HepG2 (cell line): ENCODE results near the gene TRPV2. TPM values are rescaled to one million over a fixed set of nuclear protein-coding genes. Genes with fewer than 3 reads are reported as not detected.

ENCODE experiments used
- GTF3A ChIP-seq: sonication (generic); formaldehyde crosslinking; conservative IDR thresholded peaks from 2 replicates; pipeline ENCODE4 v1.4.0; 2020; ENCODE audit warnings: mild to moderate bottlenecking, missing genetic modification reagents
- NR2C2 ChIP-seq: sonication (generic); formaldehyde crosslinking; IDR thresholded peaks from 2 replicates; pipeline ENCODE4 v1.4.0; 2020; ENCODE audit warnings: missing genetic modification reagents, mild to moderate bottlenecking, moderate library complexity, borderline replicate concordance
- REXO4 ChIP-seq: sonication (generic); formaldehyde crosslinking; IDR thresholded peaks from 2 replicates; pipeline ENCODE4 v1.8.0; 2022; ENCODE audit warnings: missing genetic modification reagents, mild to moderate bottlenecking, borderline replicate concordance
- SCMH1 ChIP-seq: sonication (generic); formaldehyde crosslinking; IDR thresholded peaks from 2 replicates; pipeline ENCODE4 v1.9.0; 2021; ENCODE audit warnings: missing genetic modification reagents, mild to moderate bottlenecking, borderline replicate concordance
- ZFP36 ChIP-seq: fragments of 150-350 bp; IDR thresholded peaks from 2 replicates; pipeline ENCODE4 v1.6.1; 2018; ENCODE audit warnings: borderline replicate concordance, low read length, low read depth; ENCODE audit not compliant: partially characterized antibody
- ZFYVE20 ChIP-seq: sonication (generic); formaldehyde crosslinking; IDR thresholded peaks from 2 replicates; pipeline ENCODE4 v1.8.0; 2023; ENCODE audit warnings: low read depth, mild to moderate bottlenecking, moderate library complexity, missing genetic modification reagents, borderline replicate concordance
- ZNF549 ChIP-seq: sonication (generic); formaldehyde crosslinking; IDR thresholded peaks from 2 replicates; pipeline ENCODE4 v1.5.0; 2020; ENCODE audit warnings: missing genetic modification reagents
- polyA plus RNA-seq, 8 experiments: library from polyadenylated mRNA; depleted of rRNA in 3 of 8; stranded (reverse) in 7 of 8; unstranded in 1 of 8; fragments of >200 nt; fragmentation: Illumina TruSeq in 4 of 8; extraction: Trizol in 4 of 8; gene quantifications; 2 replicates each; pipeline versions ENCODE4 v1.2.1 to v1.2.3, GENCODE V29; 2011 to 2016; ENCODE audit warnings: low read depth in 4 of 8, missing spikeins in 1 of 8, mixed read lengths in 1 of 8; ENCODE audit not compliant: insufficient read depth in 1 of 8
- total RNA-seq, 5 experiments: library from RNA; depleted of rRNA; stranded (reverse); fragments of >200 nt; fragmentation: Illumina TruSeq; extraction: Trizol; gene quantifications; 2 replicates each; pipeline ENCODE4 v1.2.3, GENCODE V29; 2016; ENCODE audit warnings: low read depth in 1 of 5
- TF ChIP-seq, protein P1 (sequence below): sonication (generic); formaldehyde crosslinking; IDR thresholded peaks from 2 replicates; pipeline ENCODE4 v1.4.0; 2020; ENCODE audit warnings: mild to moderate bottlenecking, missing genetic modification reagents, borderline replicate concordance
- TF ChIP-seq, protein P2 (sequence below): IDR thresholded peaks from 2 replicates; pipeline ENCODE4 v1.4.0; 2020; ENCODE audit warnings: mild to moderate bottlenecking, missing genetic modification reagents
- TF ChIP-seq, protein P3 (sequence below): sonication (generic); formaldehyde crosslinking; IDR thresholded peaks from 2 replicates; pipeline ENCODE4 v1.4.0; 2020; ENCODE audit warnings: missing genetic modification reagents, borderline replicate concordance
- TF ChIP-seq, protein P4 (sequence below): sonication (generic); formaldehyde crosslinking; IDR thresholded peaks from 2 replicates; pipeline ENCODE4 v1.5.0; 2020; ENCODE audit warnings: missing genetic modification reagents

Gene TRPV2
- total and polyA plus RNA-seq, 2 of the 13 experiments (the other 11 are each of a cell fraction or from before 2014, with no cell fraction given): 13.6 to 21.3 TPM

DNA sequence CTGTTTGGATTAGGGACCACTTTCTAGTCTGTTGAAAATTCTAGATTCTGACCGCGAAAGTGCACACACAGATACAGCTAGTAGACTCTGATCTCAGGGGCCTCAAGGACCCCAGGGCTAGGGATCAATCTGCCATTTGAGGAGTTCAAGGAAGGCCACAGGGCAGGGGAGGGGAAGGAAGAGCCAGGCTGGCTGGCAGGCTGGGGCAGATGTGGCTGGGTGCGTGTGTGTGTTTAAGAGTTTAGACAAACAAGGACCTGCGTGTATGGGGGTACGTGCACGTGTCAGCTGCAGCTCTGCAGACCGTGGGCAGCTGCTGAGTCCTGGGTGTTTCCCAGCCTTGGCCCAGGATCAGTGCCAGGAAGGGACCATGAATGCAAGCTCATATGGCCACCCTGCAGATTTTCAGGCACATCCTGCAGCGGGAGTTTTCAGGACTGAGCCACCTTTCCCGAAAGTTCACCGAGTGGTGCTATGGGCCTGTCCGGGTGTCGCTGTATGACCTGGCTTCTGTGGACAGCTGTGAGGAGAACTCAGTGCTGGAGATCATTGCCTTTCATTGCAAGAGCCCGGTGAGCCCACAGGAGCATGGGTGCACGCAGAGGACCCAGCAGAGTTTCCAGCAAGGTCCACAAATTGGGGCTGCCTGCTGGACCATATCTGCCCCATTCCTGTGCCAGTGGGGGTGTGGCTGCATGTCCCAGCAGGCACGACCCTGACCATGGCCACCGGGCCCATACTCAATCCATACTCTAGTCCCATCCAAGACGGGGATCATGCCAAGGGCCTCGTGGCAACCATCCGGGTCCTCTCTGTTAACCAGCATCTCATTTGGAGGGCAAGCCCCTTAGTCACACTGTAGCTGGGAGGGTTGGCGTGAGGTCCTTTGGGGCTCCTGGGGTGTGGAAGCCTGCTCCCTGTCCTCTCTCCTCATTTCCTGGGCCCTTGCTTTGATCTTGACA lies 10.6 kb downstream of the TRPV2 start (continued):
- TF ChIP-seq, protein P1, sequence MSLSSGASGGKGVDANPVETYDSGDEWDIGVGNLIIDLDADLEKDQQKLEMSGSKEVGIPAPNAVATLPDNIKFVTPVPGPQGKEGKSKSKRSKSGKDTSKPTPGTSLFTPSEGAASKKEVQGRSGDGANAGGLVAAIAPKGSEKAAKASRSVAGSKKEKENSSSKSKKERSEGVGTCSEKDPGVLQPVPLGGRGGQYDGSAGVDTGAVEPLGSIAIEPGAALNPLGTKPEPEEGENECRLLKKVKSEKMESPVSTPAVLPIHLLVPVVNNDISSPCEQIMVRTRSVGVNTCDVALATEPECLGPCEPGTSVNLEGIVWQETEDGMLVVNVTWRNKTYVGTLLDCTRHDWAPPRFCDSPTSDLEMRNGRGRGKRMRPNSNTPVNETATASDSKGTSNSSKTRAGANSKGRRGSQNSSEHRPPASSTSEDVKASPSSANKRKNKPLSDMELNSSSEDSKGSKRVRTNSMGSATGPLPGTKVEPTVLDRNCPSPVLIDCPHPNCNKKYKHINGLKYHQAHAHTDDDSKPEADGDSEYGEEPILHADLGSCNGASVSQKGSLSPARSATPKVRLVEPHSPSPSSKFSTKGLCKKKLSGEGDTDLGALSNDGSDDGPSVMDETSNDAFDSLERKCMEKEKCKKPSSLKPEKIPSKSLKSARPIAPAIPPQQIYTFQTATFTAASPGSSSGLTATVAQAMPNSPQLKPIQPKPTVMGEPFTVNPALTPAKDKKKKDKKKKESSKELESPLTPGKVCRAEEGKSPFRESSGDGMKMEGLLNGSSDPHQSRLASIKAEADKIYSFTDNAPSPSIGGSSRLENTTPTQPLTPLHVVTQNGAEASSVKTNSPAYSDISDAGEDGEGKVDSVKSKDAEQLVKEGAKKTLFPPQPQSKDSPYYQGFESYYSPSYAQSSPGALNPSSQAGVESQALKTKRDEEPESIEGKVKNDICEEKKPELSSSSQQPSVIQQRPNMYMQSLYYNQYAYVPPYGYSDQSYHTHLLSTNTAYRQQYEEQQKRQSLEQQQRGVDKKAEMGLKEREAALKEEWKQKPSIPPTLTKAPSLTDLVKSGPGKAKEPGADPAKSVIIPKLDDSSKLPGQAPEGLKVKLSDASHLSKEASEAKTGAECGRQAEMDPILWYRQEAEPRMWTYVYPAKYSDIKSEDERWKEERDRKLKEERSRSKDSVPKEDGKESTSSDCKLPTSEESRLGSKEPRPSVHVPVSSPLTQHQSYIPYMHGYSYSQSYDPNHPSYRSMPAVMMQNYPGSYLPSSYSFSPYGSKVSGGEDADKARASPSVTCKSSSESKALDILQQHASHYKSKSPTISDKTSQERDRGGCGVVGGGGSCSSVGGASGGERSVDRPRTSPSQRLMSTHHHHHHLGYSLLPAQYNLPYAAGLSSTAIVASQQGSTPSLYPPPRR: peak; percentile 66; the same call in 1 of the 2 replicates
- TF ChIP-seq, protein P2, sequence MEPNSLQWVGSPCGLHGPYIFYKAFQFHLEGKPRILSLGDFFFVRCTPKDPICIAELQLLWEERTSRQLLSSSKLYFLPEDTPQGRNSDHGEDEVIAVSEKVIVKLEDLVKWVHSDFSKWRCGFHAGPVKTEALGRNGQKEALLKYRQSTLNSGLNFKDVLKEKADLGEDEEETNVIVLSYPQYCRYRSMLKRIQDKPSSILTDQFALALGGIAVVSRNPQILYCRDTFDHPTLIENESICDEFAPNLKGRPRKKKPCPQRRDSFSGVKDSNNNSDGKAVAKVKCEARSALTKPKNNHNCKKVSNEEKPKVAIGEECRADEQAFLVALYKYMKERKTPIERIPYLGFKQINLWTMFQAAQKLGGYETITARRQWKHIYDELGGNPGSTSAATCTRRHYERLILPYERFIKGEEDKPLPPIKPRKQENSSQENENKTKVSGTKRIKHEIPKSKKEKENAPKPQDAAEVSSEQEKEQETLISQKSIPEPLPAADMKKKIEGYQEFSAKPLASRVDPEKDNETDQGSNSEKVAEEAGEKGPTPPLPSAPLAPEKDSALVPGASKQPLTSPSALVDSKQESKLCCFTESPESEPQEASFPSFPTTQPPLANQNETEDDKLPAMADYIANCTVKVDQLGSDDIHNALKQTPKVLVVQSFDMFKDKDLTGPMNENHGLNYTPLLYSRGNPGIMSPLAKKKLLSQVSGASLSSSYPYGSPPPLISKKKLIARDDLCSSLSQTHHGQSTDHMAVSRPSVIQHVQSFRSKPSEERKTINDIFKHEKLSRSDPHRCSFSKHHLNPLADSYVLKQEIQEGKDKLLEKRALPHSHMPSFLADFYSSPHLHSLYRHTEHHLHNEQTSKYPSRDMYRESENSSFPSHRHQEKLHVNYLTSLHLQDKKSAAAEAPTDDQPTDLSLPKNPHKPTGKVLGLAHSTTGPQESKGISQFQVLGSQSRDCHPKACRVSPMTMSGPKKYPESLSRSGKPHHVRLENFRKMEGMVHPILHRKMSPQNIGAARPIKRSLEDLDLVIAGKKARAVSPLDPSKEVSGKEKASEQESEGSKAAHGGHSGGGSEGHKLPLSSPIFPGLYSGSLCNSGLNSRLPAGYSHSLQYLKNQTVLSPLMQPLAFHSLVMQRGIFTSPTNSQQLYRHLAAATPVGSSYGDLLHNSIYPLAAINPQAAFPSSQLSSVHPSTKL (CRISPR knock-in tag): peak; percentile 73
- TF ChIP-seq ZFYVE20: no peak
- TF ChIP-seq, protein P3, sequence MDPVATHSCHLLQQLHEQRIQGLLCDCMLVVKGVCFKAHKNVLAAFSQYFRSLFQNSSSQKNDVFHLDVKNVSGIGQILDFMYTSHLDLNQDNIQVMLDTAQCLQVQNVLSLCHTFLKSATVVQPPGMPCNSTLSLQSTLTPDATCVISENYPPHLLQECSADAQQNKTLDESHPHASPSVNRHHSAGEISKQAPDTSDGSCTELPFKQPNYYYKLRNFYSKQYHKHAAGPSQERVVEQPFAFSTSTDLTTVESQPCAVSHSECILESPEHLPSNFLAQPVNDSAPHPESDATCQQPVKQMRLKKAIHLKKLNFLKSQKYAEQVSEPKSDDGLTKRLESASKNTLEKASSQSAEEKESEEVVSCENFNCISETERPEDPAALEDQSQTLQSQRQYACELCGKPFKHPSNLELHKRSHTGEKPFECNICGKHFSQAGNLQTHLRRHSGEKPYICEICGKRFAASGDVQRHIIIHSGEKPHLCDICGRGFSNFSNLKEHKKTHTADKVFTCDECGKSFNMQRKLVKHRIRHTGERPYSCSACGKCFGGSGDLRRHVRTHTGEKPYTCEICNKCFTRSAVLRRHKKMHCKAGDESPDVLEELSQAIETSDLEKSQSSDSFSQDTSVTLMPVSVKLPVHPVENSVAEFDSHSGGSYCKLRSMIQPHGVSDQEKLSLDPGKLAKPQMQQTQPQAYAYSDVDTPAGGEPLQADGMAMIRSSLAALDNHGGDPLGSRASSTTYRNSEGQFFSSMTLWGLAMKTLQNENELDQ (CRISPR knock-in tag): no peak
- no peak for TF ChIP-seq ZFP36
- no peak for TF ChIP-seq GTF3A (CRISPR knock-in tag)
- TF ChIP-seq, protein P4, sequence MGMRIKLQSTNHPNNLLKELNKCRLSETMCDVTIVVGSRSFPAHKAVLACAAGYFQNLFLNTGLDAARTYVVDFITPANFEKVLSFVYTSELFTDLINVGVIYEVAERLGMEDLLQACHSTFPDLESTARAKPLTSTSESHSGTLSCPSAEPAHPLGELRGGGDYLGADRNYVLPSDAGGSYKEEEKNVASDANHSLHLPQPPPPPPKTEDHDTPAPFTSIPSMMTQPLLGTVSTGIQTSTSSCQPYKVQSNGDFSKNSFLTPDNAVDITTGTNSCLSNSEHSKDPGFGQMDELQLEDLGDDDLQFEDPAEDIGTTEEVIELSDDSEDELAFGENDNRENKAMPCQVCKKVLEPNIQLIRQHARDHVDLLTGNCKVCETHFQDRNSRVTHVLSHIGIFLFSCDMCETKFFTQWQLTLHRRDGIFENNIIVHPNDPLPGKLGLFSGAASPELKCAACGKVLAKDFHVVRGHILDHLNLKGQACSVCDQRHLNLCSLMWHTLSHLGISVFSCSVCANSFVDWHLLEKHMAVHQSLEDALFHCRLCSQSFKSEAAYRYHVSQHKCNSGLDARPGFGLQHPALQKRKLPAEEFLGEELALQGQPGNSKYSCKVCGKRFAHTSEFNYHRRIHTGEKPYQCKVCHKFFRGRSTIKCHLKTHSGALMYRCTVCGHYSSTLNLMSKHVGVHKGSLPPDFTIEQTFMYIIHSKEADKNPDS (CRISPR knock-in tag): no peak
- no peak for TF ChIP-seq ZNF549
- TF ChIP-seq SCMH1: no peak
- TF ChIP-seq REXO4 (CRISPR knock-in tag): no peak
- TF ChIP-seq NR2C2 (CRISPR knock-in tag): peak; percentile 24; the same call in 1 of the 2 replicates
